ENCODE measurements around the gene NDUFV3.
"Not testable (repeated sequence)": the region's sequence is repeated elsewhere in the genome, so short reads cannot be mapped to it uniquely, and the experiment has no call there.

Gene NDUFV3

GRCh38 chr21:42892931-42893755 is at the start of gene NDUFV3:
Gene NDUFV3 (plus strand): TSS chr21:42893309. CDS start chr21:42893334, 25 bp downstream.
- DNase-seq = peak; percentile 100

- no peak for DNase-seq
These were observed 48.5 kb upstream of the NDUFV3 start for GRCh38 chr21:42844411-42845113.

- no peak for DNase-seq
These were observed 47.7 kb upstream of the NDUFV3 start for GRCh38 chr21:42845296-42845965.

GRCh38 chr21:42846221-42846620 is 46.9 kb upstream of the NDUFV3 start:
- DNase-seq = no peak

- no peak for DNase-seq
These were observed 45.9 kb upstream of the NDUFV3 start for GRCh38 chr21:42847051-42847707.

GRCh38 chr21:42847726-42848125 is 45.4 kb upstream of the NDUFV3 start:
- no peak for DNase-seq

GRCh38 chr21:42848144-42848931 is 44.8 kb upstream of the NDUFV3 start:
- DNase-seq = not testable (repeated sequence)

- DNase-seq = no peak
These were observed 44.0 kb upstream of the NDUFV3 start for GRCh38 chr21:42848932-42849758.

- DNase-seq = no peak
These were observed 43.2 kb upstream of the NDUFV3 start for GRCh38 chr21:42849759-42850412.

- DNase-seq = no peak
These were observed 42.6 kb upstream of the NDUFV3 start for GRCh38 chr21:42850463-42850862.

- DNase-seq = no peak
These were observed 42.2 kb upstream of the NDUFV3 start for GRCh38 chr21:42850866-42851391.

- DNase-seq = no peak
These were observed 41.1 kb upstream of the NDUFV3 start for GRCh38 chr21:42851812-42852665.

- DNase-seq = no peak
These were observed 40.1 kb upstream of the NDUFV3 start for GRCh38 chr21:42852925-42853570.

GRCh38 chr21:42853621-42854020 is 39.5 kb upstream of the NDUFV3 start:
- DNase-seq = no peak

- no peak for DNase-seq
These were observed 38.7 kb upstream of the NDUFV3 start for GRCh38 chr21:42854246-42855010.

GRCh38 chr21:42855171-42855936 is 37.8 kb upstream of the NDUFV3 start:
- no peak for DNase-seq

GRCh38 chr21:42855937-42856335 is 37.2 kb upstream of the NDUFV3 start:
- no peak for DNase-seq
